KMS-11 (cell line): Measurements from ENCODE around the gene ZSWIM3.

Experiments
- H2AFZ ChIP-seq: fragments of 200-600 bp; sonication (generic); 2 replicates; pipeline ENCODE4 v1.6.1; 2016; ENCODE audit warnings: antibody characterized with exemption, mixed run types, low read depth
- H3K27ac ChIP-seq: fragments of 200-600 bp; sonication (generic); 2 replicates; pipeline ENCODE4 v1.6.1; 2016; ENCODE audit warnings: mild to moderate bottlenecking, mixed run types
- H3K27me3 ChIP-seq: fragments of 200-600 bp; sonication (generic); 2 replicates; pipeline ENCODE4 v1.6.1; 2017; ENCODE audit warnings: mild to moderate bottlenecking, low read depth, mixed run types, moderate library complexity; ENCODE audit not compliant: insufficient read depth
- H3K36me3 ChIP-seq: fragments of 200-600 bp; sonication (generic); 2 replicates; pipeline ENCODE4 v1.6.1; 2017; ENCODE audit warnings: mild to moderate bottlenecking, mixed run types; ENCODE audit not compliant: insufficient read depth
- H3K4me1 ChIP-seq: fragments of 200-600 bp; sonication (generic); 2 replicates; pipeline ENCODE4 v1.6.1; 2016; ENCODE audit warnings: mild to moderate bottlenecking, low read depth, mixed run types; ENCODE audit not compliant: poor library complexity, severe bottlenecking
- H3K4me2 ChIP-seq: fragments of 200-600 bp; sonication (generic); 2 replicates; pipeline ENCODE4 v1.7.0; 2016; ENCODE audit warnings: mild to moderate bottlenecking, mixed run types
- H3K4me3 ChIP-seq: fragments of 200-600 bp; sonication (generic); IDR thresholded peaks from 2 replicates; pipeline ENCODE4 v1.6.1; 2017; ENCODE audit warnings: low read depth, low read length, mixed read lengths; ENCODE audit not compliant: insufficient read depth
- H3K79me2 ChIP-seq: fragments of 200-600 bp; sonication (generic); 2 replicates; pipeline ENCODE4 v1.6.1; 2016; ENCODE audit warnings: low read depth, mixed run types; ENCODE audit not compliant: insufficient read depth
- H3K9ac ChIP-seq: fragments of 200-600 bp; sonication (generic); 2 replicates; pipeline ENCODE4 v1.6.1; 2016; ENCODE audit warnings: mild to moderate bottlenecking, mixed run types
- H4K20me1 ChIP-seq: fragments of 200-600 bp; sonication (generic); 2 replicates; pipeline ENCODE4 v1.6.1; 2016; ENCODE audit warnings: mild to moderate bottlenecking, mixed run types; ENCODE audit not compliant: insufficient read depth
- CTCF ChIP-seq: fragments of 200-600 bp; sonication (generic); conservative IDR thresholded peaks from 2 replicates; pipeline ENCODE4 v1.6.1; 2017; ENCODE audit warnings: low read depth, mild to moderate bottlenecking, antibody characterized with exemption, low read length, moderate library complexity, mixed read lengths

Gene ZSWIM3

GRCh38 chr20:45850238-45850637 lies 7.2 kb upstream of the ZSWIM3 start:
- Histone ChIP-seq H3K27ac (no peak overlapping the region), H3K27me3 (no peaks in the 10 kb centered on the region), H3K36me3 (no peaks in the 10 kb centered on the region)

GRCh38 chr20:45850926-45851325 lies 6.5 kb upstream of the ZSWIM3 start:
- peaks cover 12% of the 10 kb centered on the region for H3K79me2 ChIP-seq
- no peaks in the 10 kb centered on the region for H4K20me1 ChIP-seq
- TF ChIP-seq CTCF = no peak
- H2AFZ ChIP-seq = no peak overlapping the region
- no peak overlapping the region for H3K9ac ChIP-seq
- no peaks in the 10 kb centered on the region for H3K27me3 ChIP-seq
- H3K4me2 ChIP-seq = no peak overlapping the region
- no peak overlapping the region for H3K27ac ChIP-seq
- H3K4me3 ChIP-seq = no peak overlapping the region
- H3K36me3 ChIP-seq = no peaks in the 10 kb centered on the region
- peaks cover 6% of the 10 kb centered on the region for H3K4me1 ChIP-seq

More at GRCh38 chr20:45850238-45850637, 7.2 kb upstream of the ZSWIM3 start:
- no peak overlapping the region for H3K9ac ChIP-seq
- no peaks in the 10 kb centered on the region for H3K4me1 ChIP-seq
- no peak overlapping the region for H3K4me3 ChIP-seq
- no peak overlapping the region for H3K4me2 ChIP-seq
- peaks cover 8% of the 10 kb centered on the region; the same call in 1 of the 2 replicates for H3K79me2 ChIP-seq
- TF ChIP-seq CTCF = no peak
- H2AFZ ChIP-seq = no peak overlapping the region
- no peaks in the 10 kb centered on the region for H4K20me1 ChIP-seq

- Histone ChIP-seq H3K9ac (no peak overlapping the region), H4K20me1 (no peaks in the 10 kb centered on the region), H3K4me3 (no peak overlapping the region), H3K4me2 (no peak overlapping the region), H3K27me3 (no peaks in the 10 kb centered on the region), H2AFZ (no peak overlapping the region), H3K27ac (no peak overlapping the region), H3K79me2 (peaks cover 18% of the 10 kb centered on the region), H3K4me1 (peaks cover 12% of the 10 kb centered on the region), H3K36me3 (no peaks in the 10 kb centered on the region)
- no peak for TF ChIP-seq CTCF
These were observed 5.9 kb upstream of the ZSWIM3 start for GRCh38 chr20:45851501-45851900.

GRCh38 chr20:45852326-45852725 lies 5.1 kb upstream of the ZSWIM3 start:
- Histone ChIP-seq H3K4me2 (no peak overlapping the region), H4K20me1 (no peaks in the 10 kb centered on the region), H3K4me1 (peaks cover 14% of the 10 kb centered on the region), H3K79me2 (peaks cover 24% of the 10 kb centered on the region), H3K36me3 (no peaks in the 10 kb centered on the region), H3K9ac (no peak overlapping the region), H2AFZ (no peak overlapping the region), H3K27me3 (no peaks in the 10 kb centered on the region), H3K27ac (no peak overlapping the region), H3K4me3 (no peak overlapping the region)
- TF ChIP-seq CTCF = no peak
